ENCODE results near the gene BIK.

GRCh38 chr22:43172191-43172590 lies 61.6 kb downstream of the BIK start:
- TF ChIP-seq POLR2AphosphoS5 (IDR thresholded peaks at IDR 0.05; ENCODE audit: insufficient read depth in 1 of 2, low read depth in 1 of 2): no peak
- TF ChIP-seq CTCF (IDR thresholded peaks at IDR 0.05): no peak

Measured in vagina (tissue), 2 donors.